ENCODE data around the gene CPLX4.

Gene CPLX4, protein sequence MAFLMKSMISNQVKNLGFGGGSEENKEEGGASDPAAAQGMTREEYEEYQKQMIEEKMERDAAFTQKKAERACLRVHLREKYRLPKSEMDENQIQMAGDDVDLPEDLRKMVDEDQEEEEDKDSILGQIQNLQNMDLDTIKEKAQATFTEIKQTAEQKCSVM

GRCh38 chr18:59318460-59319050, at the start of gene CPLX4:
TSS of gene CPLX4 (minus strand) at chr18:59318649. CDS start at chr18:59318462, 187 bp downstream.
- DNase-seq = no peak

- DNase-seq = no peak
Observed at GRCh38 chr18:59360381-59360780, 41.9 kb upstream of the CPLX4 start.

- DNase-seq = no peak
Observed at GRCh38 chr18:59359576-59359952, 41.1 kb upstream of the CPLX4 start.

DNA sequence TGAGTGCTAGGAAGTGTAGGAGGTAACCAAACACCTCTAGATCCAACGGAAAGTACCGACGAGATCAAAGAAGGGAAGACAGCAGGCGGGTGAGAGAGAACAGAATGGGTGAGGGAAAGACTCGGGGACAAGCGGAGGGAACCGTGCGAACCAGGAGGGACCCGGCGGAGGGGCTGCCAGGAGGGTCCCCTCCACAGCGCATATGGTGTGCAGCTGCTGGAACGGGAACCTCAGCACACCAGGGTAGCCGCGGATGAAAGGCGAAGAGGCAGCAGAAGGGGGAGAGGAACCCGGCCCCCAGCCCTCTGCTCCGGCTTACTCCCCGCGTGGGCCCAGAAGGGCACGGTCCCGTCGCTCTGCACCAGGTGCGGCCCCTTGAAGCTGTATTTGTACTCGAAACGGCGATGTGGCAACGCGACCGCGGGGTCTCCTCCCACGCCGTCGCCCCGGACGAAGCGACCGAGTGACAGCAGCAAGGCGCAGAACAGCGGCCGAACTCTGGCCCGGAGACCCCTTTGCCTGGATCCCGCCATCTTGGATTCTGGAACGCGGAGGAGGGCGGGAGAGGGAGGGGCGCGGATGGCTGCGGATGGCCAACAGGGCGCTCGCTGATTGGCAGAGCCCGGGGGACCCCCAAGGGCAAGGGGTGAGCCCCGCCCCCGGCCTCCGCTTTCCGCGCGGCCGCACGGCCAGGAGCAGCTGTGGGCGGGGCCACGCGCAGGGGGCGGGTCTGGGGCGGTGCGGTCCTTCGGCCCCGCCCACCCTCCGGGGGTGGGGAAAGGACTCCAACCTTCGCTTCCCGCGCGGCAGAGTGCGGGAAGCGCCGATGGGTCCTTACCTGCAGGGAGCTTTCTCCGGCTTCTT, 40.5 kb upstream of the CPLX4 start, which contains the start of gene LMAN1:
LMAN1 (minus strand) TSS at position 554 of the 864 bp plus-strand sequence; CDS start at position 533, 21 bp downstream.
- DNase-seq = peak; percentile 91 to 97

- no peak for DNase-seq
Observed at GRCh38 chr18:59358414-59358711, 39.9 kb upstream of the CPLX4 start.

DNA sequence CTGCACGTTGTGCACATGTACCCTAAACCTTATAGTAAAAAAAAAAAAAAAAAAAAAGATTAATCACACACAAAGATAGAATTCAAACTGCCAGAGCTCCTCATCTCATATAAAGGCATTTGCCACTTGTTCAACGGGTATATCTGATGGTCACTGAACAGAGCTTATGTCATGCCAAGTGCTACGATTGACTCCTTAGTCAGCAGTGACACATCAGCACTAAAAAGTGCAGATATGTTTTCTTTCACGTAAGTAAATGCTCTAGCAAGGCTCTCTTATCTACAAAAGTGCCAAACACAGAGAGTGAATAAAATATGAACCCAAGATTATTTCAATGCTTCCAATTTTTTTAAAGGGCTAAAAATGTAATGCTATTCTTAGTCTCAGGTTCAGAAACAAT, 39.5 kb upstream of the CPLX4 start:
- DNase-seq = no peak

DNA sequence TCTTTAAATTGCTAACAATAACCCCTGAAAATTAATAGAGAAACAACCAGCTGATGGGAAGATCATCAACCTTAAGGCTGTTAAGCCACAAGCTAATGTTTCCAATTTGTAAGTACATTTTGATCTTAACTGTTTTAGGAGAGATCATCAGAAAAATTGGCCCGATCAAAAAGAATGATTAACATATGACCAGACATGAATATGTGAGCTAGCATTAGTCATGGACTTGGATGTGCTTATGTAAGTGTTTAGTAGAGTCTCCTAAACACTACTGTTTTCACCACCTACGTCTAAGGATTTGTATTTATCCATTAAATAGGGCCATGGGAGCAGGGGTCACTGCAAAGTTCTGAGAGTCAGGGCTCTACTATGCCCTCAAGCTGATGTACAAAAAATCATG, 36.3 kb upstream of the CPLX4 start:
- no peak for DNase-seq

DNA sequence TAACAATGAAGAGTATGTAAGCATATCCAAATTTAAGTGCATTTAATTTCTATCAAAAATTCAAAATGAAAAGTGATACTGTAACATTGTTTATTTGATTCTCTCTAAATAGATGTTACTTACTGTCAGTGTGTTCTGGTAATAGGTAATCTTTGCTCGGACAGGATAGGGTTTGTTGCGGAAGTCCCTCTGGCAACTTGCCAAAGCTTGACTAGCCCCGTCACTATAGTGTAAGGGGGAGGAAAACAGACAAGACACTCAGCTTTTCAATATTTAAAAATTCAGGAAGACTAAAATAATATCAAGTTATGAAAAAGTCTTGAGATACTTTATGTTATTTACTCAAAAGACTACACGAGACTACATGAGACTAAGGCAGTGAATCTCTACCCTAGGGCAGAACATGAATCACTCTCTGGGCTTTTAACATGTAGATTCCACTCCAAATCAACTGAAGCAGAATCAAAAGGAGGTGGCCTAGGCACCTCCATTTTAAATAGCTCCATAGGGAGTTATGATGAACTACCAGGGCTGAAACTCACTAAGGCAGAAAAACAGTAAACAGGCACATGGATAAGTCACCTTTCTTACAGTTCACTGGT, 34.7 kb upstream of the CPLX4 start:
- DNase-seq = no peak

DNA sequence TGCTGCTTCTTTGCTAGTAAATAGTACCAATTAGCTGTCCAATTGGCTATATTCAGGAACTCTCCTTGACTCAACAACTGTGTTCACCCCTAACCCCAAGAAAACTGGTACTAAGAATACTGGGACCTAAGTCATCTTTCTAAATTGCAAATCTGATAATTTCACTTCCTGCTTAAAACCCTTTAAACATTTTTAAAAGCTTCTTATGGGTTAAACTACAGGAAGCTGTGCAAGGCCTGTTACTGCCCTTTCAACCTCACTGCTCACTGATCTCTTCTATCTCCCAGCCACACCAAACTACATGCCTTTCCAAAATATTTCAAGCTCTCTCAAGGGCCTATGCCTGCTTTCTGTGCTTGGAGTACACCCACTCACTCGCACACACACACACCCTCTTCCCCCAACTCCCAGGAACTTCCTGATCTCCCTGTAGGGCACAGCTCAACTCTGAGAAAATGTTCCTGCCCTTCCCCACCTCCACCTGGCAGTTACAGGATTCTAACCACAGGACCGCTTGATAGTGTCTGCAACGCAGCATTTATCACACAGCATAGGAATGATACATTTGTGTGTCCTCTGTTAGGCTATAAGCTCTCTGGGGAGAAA, 33.9 kb upstream of the CPLX4 start:
- DNase-seq = no peak

DNA sequence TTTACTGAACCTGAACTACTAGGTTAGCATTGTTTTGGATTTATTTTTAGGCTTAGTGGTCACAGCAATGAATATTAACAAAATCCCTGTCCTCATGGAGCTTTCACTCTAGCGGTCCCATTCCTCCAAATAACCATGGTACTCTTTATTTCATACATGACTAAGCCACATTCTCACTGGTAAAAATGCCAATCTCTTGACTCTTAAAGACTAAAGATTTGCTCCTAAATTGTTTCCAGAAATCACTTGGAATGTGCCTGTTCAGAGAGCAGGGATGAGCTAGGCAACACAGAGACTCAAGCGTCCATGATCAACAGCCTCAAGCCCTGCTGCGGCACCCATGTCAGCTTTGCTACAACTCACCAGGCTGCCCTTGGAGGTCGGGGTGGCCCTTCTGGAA, 27.1 kb upstream of the CPLX4 start:
- no peak for DNase-seq

DNA sequence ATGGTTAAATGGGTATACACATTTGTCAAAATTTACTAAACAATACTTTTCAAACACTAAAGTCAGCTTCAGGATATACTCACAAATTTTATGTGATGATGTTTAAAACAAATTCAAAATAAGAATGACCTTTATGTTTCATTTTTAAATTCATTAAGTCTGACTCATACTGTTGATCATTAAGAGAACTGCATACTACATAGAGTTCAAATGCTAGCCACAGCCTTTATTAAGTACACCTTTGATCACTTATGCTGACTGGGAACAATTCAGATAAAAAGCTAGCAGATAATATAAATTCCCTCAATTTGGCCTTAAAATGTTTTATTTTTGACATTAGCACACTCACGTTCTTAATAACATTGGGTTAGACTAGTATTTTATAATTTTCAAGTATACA, 26.5 kb upstream of the CPLX4 start:
- DNase-seq = no peak

DNA sequence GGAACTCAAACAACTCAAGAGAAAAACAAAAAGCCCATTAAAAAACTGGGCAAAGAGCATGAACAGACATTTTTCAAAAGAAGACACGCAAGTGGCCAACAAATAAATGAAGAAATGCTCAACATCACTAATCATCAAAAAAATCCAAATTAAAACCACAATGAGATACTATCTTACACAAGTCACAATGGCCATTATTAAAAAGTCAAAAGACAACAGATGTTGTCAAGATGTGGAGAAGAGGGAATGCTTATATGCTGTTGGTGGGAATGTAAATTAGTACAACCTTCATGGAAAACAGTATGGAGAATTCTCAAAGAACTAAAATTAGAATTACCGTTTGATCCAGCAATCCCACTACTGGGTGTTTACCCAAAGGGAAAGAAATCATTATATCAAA, 25.5 kb upstream of the CPLX4 start:
- DNase-seq = no peak

DNA sequence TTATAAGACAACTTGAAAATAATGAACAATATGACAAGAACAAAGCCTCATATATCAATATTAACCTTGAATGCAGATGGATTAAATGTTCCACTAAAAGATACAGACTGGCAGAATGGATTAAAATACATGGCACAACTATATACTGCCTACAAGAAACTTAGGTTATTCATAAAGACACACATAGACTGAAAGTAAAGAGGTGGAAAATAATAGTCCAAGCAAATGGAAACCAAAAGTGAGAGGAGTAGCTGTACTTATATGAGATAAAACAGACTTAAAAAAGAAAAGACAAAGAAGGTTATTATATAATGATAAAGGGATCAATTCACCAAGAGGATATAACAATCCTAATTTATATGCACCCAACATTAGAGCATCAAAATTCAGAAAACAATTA, 22.4 kb upstream of the CPLX4 start:
- no peak for DNase-seq

- no peak for DNase-seq
Observed at GRCh38 chr18:59340312-59340711, 21.9 kb upstream of the CPLX4 start.

DNA sequence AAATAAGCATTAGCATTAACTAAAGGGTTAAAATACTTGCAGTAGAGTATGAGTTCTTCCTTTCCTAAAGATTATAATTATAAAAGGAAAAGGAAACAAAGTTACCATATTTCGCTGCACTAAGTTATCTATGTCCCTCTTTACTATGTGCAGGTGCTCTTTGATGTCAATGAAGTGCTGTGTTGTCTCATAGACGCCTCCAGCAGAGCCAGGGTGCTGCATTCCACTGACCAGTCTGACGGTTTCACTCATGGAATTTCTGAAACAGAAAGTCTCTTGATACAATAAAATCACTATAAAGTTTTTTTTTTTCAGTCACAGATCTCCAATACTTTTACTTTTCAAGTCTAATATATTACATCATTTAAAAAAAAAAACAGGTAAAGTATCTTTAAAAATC, 14.5 kb upstream of the CPLX4 start:
- no peak for DNase-seq

DNA sequence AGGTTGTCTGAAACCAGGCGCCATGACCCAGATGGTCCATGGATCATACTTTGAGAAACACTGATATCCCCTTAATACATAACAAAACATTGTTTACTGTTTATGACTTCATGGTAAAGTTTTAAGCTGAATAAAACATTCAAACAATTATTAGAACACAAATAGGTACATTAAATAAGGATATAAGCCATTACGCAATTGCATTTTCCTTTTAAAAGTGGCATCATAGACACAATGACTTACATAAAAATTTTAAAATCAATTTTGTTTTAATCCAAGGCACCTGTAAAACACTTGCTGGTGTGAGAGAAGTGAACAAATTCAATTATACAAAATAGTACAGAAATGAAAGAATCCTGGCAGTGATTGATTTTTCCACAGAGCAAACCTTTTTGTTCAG, 10.2 kb upstream of the CPLX4 start:
- no peak for DNase-seq

DNA sequence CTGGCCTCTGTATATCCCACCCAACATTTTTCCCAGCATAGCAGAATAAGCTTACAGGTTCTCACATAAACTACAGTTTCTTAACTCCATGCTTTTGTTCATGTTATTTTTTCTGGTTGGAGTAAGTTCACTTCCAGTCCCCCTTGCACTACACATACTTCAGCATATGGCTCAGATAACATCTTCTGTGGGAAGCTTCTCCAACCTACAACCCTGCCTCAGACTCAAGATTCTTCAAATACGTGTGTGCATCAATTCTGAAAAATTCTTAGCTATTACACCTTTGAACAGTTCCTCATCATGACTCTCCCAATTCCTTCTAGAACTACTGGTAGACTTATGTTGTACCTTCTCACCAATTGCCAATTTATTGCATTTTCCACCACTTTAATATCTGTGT, 7.5 kb upstream of the CPLX4 start:
- no peak for DNase-seq

DNA sequence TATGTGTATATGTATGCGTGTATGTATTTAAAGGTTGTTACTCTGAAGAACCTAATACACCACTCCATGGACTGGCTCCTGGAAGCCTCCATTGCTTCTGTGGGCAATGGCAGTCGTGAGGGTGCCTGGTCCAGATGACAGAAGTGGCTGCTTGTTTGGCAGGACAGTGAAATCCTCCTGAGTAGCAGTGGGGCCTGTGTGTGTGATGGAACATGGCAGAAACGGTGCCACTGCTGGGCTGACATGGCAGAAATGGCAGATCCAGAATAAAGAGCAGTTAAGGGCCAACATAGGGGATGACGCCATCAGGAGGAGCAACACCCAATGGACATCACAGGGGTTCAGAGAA, 6.1 kb upstream of the CPLX4 start:
- no peak for DNase-seq

- DNase-seq = no peak
Observed at GRCh38 chr18:59323931-59324622, 5.6 kb upstream of the CPLX4 start.

DNA sequence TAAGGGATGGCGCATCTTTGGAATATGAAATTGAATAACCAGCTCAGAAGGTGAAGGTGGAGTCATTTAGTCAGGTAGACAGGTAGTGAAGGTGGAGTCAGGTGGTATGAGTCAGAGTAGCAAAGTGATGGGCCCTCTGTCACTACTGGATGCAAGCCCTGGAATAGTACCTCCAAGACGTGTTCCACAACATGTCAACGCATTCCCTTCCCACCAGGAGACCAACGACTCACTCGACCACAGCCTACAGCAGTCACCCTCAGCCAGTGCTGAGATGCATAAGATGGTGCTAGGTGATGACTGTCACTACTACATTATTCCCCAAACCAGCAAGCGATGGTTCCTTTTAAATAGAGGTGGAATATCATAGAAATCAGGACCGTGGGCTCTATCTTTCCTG, 6.8 kb downstream of the CPLX4 start:
- DNase-seq = no peak

DNA sequence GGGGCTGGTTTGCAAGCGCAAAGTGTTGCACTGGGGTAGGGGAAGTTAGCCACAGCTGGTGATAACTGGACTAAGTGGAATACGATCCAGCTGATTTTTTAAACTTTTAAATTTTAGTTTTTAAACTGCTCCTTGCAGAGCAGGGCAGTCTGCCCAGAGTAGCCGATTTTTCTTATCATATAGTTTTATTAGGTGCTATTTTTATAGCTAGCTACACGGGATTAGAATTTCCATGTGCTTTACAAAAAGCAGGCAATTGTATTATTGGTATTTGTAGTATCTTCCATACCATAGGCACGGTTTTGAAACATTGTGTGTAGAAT, 9.6 kb downstream of the CPLX4 start:
- no peak for DNase-seq

DNA sequence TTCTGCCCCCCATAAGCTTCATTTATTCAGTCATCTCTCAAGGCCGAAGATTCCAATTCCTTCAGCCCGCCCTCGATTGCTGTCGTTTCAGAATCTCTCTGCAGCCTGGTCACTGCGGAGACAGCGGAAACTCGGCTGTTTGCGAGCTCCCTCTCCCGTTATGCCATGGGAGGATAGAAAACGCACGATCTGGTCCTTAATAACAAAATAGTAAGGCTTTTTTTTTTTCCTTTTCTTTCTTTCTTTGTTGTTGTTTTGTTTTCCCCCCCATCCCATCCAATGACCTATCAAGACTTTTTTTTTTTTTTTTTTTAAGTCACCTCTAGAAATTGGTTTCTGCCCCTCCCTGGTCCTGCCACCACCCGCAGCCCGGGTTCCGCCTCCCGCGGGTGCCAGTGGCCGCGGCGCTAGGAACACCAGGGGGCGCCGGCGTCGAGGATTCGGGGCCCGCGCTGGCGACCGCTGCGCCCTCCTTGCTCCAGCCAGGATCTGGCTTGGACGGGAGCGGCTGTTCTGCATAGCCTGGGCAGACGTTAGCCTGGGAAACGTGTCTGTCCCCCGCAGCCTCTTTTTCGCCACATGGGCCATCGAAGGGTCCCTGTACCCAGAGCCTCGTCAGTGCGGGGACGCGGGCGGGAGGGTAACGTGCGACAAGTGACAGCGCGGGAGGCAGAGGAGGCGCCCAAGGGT, 10.1 kb downstream of the CPLX4 start:
- peak; percentile 61 to 84 for DNase-seq

DNA sequence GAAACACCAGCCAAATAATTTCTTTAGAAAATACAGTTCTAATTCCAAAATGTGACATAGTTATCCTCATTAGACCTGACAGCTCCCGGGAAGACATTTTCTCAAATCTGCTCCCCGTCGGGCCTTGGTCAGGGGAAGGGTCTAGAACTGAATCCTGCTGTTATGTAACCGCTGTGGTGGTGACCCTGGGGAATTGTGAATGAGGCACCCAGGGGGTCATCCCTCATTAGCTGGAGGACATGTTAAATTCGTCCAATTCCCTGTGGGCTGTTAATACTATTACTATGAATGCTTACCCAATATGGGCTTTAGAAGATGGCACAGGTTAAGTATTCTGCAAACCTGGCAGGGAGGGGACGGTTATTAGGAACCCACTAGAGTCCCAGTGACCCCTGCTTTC, 11.8 kb downstream of the CPLX4 start:
- no peak for DNase-seq
